ENCODE measurements around the gene FZR1.
"Not testable (repeated sequence)": the region's sequence is repeated elsewhere in the genome, so short reads cannot be mapped to it uniquely, and the experiment has no call there.

FZR1 gene

GRCh38 chr19:3572132-3572854 lies 66.2 kb downstream of the FZR1 start:
- DNase-seq (ENCODE audit: low read depth in 2 of 2): peak; percentile 99

DNA sequence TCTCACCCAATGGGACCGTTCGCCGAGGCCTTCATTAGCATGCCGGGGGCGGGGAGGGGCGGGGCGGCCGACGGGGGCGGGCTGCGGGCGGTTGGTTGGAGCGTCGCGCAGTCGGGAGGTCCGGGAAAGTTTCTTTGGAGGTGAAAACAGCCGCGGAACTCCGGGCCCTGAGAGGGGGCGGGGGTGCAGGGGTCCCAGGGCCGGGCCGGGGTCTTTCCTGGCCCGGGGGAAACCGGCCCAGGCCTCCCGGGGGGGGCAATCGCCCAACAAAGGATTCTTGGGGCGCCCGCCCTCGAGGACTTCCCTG lies 66.7 kb downstream of the FZR1 start, which contains the start of gene HMG20B:
HMG20B (plus strand) TSS at position 90 of the 307 bp plus-strand sequence. CDS start 366 bp downstream, outside the sequence.
- DNase-seq (ENCODE audit: low read depth in 2 of 2): no peak

DNA sequence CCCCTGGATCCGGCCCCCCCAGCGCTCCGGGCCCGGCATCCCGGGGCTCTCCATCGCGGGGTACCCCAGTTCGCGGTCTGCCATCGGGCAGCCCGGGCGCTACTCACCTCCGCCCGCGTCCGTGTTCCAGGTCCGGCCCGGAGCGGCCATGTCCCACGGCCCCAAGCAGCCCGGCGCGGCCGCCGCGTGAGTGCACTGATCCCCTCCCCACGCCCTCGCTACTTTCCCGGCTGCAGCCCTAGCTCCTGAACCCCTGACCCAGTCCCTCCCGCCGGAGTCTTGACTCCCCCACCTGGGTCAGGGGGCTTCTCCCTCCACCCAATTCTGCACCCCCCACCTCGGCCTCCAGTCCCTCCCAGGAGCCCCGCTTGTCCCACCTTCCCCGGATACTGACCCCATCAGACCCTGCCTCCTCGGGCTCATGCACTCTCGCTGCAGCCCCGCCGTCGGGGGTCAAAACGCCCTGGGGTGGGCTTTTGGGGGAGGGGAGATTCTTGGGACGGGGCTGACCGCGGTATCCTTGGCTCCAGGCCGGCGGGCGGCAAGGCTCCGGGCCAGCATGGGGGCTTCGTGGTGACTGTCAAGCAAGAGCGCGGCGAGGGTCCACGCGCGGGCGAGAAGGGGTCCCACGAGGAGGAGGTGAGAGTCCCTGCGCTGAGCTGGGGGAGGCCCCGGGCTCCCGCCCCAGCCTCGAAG lies 67.2 kb downstream of the FZR1 start:
- DNase-seq (ENCODE audit: low read depth in 2 of 2): no peak

GRCh38 chr19:3573858-3574637 lies 67.9 kb downstream of the FZR1 start:
- DNase-seq (ENCODE audit: low read depth in 2 of 2): peak; percentile 62 to 65

GRCh38 chr19:3575260-3575741 lies 69.2 kb downstream of the FZR1 start:
- no peak for DNase-seq (ENCODE audit: low read depth in 2 of 2)

DNA sequence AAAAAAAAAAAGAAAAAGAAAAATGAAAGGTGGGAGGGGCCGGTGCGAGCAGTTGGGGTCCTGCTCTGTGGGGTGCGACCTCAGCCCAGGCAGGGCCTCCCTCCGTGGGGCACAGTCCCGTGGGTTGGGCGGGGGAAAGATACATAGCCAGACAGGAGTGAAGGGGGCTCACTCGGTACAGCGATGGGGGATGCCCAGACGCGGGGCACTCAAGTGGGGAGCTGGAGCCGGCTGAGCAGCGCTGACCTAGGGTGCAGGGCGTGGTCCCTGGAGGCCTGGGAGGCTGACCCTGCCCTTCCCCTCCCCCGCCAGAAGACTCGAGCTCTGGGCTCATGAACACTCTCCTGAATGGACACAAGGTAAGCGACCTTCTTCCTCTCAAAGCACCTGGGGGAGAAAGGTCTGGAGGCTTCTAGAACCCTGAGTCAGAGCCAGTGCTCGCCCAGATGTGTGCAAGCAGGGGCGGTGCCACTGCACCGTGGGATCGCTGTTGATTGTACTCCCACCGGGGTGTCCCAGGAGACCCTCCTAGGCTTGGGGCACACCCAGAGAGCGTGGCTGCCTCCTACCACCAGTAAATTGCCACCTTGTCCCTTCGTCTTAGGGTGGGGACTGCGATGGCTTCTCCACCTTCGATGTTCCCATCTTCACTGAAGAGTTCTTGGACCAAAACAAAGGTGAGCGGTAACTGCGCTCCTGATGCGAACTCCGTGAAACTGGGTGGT lies 70.0 kb downstream of the FZR1 start:
- DNase-seq (ENCODE audit: low read depth in 2 of 2): no peak

GRCh38 chr19:3576696-3577443 lies 70.8 kb downstream of the FZR1 start:
- DNase-seq (ENCODE audit: low read depth in 2 of 2): no peak

- no peak for DNase-seq (ENCODE audit: low read depth in 2 of 2)
Observed at GRCh38 chr19:3577723-3578344, 71.7 kb downstream of the FZR1 start.

- DNase-seq (ENCODE audit: low read depth in 2 of 2): no peak
Observed at GRCh38 chr19:3578390-3578789, 72.3 kb downstream of the FZR1 start.

DNA sequence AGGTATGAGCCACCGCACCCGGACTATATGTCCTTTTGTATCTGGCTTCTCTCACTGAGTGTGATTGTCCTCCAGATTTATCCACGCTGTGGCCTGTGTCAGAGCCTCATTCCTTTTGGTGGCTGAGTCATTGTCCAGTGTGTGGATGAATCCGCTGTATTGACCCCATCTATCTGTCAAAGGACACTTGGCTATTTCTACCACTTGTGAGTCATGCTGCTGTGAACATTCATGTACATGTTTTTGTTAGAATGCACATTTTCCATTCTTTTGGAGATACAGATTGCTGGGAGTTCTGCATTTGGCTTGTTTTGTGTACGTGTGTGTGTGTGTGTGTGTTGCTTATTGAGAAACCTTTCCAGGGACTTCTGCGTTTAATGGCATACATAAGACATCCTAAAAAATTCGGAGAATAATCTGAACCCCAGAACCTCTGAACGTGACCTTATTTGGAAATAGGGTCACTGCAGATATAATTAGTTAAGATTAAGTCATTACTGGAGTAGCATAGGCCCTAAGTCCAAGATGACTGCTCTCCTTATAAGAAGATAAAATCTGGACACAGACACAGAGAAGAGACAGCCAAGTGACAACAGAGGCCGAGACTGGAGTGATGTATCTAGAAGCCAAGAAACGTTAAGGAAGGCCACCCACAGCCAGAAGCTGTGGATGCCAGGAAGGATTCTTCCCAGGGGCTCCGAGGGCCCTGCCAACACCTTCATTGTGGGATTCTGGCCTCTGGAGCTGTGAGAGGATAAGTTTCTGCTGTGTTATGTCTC lies 74.2 kb downstream of the FZR1 start:
- peak; percentile 39 to 46 for DNase-seq (ENCODE audit: low read depth in 2 of 2)

DNA sequence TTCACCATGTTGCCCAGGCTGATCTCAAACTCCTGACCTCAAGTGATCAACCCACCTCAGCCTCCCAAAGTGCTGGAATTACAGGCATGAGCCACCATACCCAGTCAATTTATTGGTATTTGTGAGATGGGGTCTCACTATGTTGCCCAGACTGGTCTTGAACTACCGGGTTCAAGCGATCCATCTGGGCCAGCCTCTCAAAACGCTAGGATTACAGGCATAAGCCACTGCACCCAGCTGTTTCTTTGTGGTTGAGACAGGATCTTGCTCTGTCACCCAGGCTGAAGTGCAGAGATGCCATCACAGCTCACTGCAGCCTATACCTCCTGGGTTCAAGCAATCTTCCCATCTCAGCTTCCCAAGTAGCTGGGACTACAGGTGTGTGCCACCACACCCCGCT lies 75.7 kb downstream of the FZR1 start:
- not testable (repeated sequence) for DNase-seq (ENCODE audit: low read depth in 2 of 2)

DNA sequence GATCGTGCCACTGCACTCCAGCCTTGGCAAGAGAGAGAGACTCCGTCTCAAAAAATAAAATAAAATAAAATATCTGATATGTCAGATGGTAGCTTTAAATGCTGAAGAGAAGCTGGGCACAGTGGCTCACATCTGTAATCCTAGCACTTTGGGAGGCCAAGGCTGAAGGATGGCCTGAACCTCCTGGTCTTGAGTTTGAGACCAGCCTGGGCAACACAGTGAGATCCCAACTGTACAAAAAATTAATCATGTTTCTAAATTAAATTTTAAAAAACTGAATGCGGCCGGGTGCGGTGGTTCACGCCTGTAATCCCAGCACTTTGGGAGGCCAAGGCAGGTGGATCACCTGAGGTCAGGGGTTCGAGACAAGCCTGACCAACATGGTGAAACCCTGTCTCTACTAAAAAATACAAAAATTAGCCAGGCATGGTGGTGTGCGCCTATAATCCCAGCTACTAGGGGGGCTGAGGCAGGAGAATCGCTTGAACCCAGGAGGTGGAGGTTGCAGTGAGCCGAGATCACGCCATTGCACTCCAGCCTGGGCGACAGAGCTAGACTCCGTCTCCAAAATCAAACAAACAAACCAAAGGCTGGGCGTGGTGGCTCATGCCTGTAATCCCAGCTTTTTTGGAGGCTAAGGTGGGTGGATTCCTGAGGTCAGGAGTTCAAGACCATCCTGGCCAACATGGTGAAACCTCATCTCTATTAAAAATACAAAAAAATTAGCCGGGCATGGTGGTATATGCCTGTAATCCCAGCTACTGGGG lies 78.1 kb downstream of the FZR1 start:
- DNase-seq (ENCODE audit: low read depth in 2 of 2): not testable (repeated sequence)

DNA sequence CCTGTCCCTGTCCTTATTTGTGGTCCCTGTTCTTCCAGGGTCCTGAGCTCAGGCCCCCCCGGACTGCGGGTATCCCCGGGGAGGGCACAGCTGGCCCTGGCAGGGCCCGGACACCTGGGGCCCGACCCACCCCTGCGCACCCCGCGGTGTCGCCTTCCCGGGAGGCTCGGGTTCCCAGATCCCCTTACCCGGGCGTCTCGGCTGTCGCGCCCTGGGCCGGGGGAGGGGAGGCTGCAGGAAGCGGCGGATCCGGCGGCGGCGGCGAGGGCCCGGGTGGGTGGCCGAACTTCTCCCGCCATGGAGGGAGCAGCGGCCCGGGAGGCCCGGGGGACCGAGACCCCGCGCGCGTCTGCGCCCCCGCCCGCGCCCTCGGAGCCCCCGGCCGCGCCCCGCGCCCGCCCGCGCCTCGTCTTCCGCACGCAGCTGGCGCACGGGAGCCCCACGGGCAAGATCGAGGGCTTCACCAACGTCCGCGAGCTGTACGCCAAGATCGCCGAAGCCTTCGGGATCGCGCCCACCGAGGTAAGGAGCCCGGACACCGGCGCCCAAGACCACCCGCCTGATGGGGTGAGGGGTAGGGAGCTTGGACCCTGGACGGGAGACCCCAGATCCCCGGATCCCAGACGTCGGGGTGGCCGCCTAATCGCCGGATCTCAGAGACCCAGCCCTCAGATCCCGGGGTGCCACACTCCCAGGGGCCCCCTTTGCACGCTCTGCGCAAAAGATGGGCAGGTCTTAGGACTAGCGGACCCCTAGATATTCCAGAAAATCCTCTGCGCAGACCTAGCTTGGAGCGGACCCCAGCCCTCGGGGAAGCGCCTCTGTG lies 79.4 kb downstream of the FZR1 start, which contains the start of gene GIPC3:
GIPC3 (plus strand) TSS at position 178 of the 826 bp plus-strand sequence; CDS start at position 298, 120 bp downstream.
- DNase-seq (ENCODE audit: low read depth in 2 of 2): no peak

DNA sequence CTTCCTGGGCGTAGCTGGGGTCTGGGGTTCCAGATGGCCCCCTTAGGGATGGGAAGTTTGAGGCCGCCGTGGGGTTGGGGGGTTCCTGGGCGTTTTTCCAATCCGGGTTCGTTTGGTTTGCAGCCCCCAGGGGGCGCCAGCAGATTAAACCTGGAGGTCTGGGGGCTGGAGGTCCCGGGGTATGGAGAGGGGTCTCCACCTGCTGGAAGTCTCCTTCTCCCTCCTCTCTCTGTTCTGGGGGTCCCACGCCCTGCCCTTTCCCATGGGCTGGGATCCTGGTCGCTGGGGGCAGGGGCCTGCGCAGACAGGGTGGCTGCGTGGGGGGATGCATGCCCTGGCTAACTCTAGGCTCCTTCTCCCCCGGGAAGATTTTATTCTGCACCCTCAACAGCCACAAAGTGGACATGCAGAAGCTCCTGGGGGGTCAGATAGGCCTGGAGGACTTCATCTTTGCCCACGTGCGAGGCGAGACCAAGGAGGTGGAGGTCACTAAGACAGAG lies 80.1 kb downstream of the FZR1 start:
- no peak for DNase-seq (ENCODE audit: low read depth in 2 of 2)

DNA sequence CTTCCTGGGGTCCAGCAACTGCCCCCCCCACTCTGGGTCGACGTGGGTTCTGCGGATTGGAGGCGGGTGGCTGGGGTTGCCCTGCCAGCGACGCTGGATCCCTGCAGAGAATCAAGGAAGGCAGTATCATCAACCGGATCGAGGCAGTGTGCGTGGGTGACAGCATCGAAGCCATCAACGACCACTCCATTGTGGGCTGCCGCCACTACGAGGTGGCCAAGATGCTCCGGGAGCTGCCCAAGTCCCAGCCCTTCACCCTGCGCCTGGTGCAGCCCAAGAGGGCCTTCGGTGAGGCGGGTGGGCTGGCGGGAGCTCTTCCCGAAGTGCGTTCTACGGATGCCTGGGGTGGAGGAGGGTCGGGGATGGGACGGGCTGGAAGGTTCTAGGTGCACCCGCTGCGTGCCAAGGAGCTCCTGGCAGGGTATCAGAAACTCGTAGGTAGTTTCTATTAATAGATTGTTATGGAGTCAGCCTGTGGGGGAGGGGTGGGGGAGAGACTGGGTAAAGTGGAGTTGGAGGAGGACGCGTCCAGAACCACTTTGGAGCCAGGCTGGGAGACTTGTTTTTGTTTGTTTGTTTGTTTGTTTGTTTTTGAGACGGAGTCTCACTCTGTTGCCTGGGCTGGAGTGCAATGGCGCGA lies 80.7 kb downstream of the FZR1 start:
- DNase-seq (ENCODE audit: low read depth in 2 of 2): no peak
